Osteoblast (primary cell): ENCODE results near the gene CDH4. TPM values are rescaled to one million over a fixed set of nuclear protein-coding genes. Genes with fewer than 3 reads are reported as not detected.

Experiments used
- DNase-seq: peaks from one replicate; pipeline ENCODE4 v3.0.0; 2011; ENCODE audit warnings: low spot score, mixed read lengths; ENCODE audit not compliant: insufficient read length; ENCODE audit errors: missing footprints
- H2AFZ ChIP-seq: 2 replicates; pipeline ENCODE4 v1.6.0; 2011; ENCODE audit warnings: mild to moderate bottlenecking, low read length
- H3K27ac ChIP-seq: 2 replicates; pipeline ENCODE4 v1.5.1; 2011; ENCODE audit warnings: mild to moderate bottlenecking, low read depth, low read length, moderate library complexity
- H3K27me3 ChIP-seq: 2 replicates; pipeline ENCODE4 v1.6.0; 2012; ENCODE audit warnings: mild to moderate bottlenecking, control low read depth, inconsistent platforms, low read length, moderate library complexity; ENCODE audit not compliant: insufficient read depth
- H3K36me3 ChIP-seq: 2 replicates; pipeline ENCODE4 v1.5.1; 2011; ENCODE audit warnings: mild to moderate bottlenecking, low read length, control low read depth, moderate library complexity; ENCODE audit not compliant: insufficient read depth
- H3K4me1 ChIP-seq: 2 replicates; pipeline ENCODE4 v1.5.1; 2011; ENCODE audit warnings: mild to moderate bottlenecking, low read length, control low read depth, moderate library complexity; ENCODE audit not compliant: insufficient read depth
- H3K4me2 ChIP-seq: 2 replicates; pipeline ENCODE4 v1.6.0; 2011; ENCODE audit warnings: mild to moderate bottlenecking, low read length; ENCODE audit not compliant: insufficient read depth
- H3K4me3 ChIP-seq: fragments of 200-600 bp; sonication (generic); 3 replicates; pipeline ENCODE4 v1.5.1; 2012; ENCODE audit warnings: mild to moderate bottlenecking, low read length, inconsistent platforms; ENCODE audit not compliant: insufficient read depth
- H3K79me2 ChIP-seq: 2 replicates; pipeline ENCODE4 v1.6.0; 2012; ENCODE audit warnings: mild to moderate bottlenecking, low read length, control low read depth, inconsistent platforms; ENCODE audit not compliant: insufficient read depth
- H3K9me3 ChIP-seq: 2 replicates; pipeline ENCODE4 v1.5.1; 2011; ENCODE audit warnings: low read depth, low read length, control low read depth
- H4K20me1 ChIP-seq: 2 replicates; pipeline ENCODE4 v1.6.0; 2012; ENCODE audit warnings: mild to moderate bottlenecking, low read length, control low read depth; ENCODE audit not compliant: insufficient read depth
- CTCF ChIP-seq: IDR thresholded peaks from 2 replicates; pipeline ENCODE4 v1.5.1; 2011; ENCODE audit warnings: mild to moderate bottlenecking, low read depth, low read length, moderate library complexity; ENCODE audit errors: extremely low read depth
- total RNA-seq: library from RNA; depleted of rRNA; stranded (reverse); fragments of >200 nt; gene quantifications from 2 replicates; pipeline ENCODE4 v1.2.3, GENCODE V29; 2012

The CDH4 gene
- total RNA-seq, 1 donor: 1.1 TPM

- TF ChIP-seq CTCF: no peak
- Histone ChIP-seq H2AFZ (no peak overlapping the region), H3K9me3 (no peaks in the 10 kb centered on the region), H3K27me3 (no peaks in the 10 kb centered on the region), H3K27ac (no peak overlapping the region), H3K36me3 (no peaks in the 10 kb centered on the region), H3K4me3 (no peak overlapping the region), H3K4me1 (no peaks in the 10 kb centered on the region), H3K79me2 (no peaks in the 10 kb centered on the region), H4K20me1 (no peaks in the 10 kb centered on the region), H3K4me2 (no peak overlapping the region)
- peak; percentile 87 for DNase-seq
Observed at GRCh38 chr20:61768571-61769285, 516.7 kb downstream of the CDH4 start.

GRCh38 chr20:61769286-61769832 is 517.3 kb downstream of the CDH4 start:
- H3K27ac ChIP-seq: no peak overlapping the region
- no peaks in the 10 kb centered on the region for H3K9me3 ChIP-seq
- H2AFZ ChIP-seq: no peak overlapping the region
- DNase-seq: peak; percentile 72
- no peaks in the 10 kb centered on the region for H3K79me2 ChIP-seq
- no peaks in the 10 kb centered on the region for H3K4me1 ChIP-seq
- H3K36me3 ChIP-seq: no peaks in the 10 kb centered on the region
- H3K4me3 ChIP-seq: no peak overlapping the region
- no peaks in the 10 kb centered on the region for H3K27me3 ChIP-seq
- H4K20me1 ChIP-seq: no peaks in the 10 kb centered on the region
- no peak for TF ChIP-seq CTCF
- H3K4me2 ChIP-seq: no peak overlapping the region

- H3K9me3 ChIP-seq: no peaks in the 10 kb centered on the region
- H2AFZ ChIP-seq: no peak overlapping the region
- H3K36me3 ChIP-seq: no peaks in the 10 kb centered on the region
- H3K4me1 ChIP-seq: no peaks in the 10 kb centered on the region
- DNase-seq: peak; percentile 30
- no peaks in the 10 kb centered on the region for H4K20me1 ChIP-seq
- H3K4me3 ChIP-seq: no peak overlapping the region
- no peak for TF ChIP-seq CTCF
- no peaks in the 10 kb centered on the region for H3K27me3 ChIP-seq
- H3K4me2 ChIP-seq: no peak overlapping the region
- H3K79me2 ChIP-seq: no peaks in the 10 kb centered on the region
- no peak overlapping the region for H3K27ac ChIP-seq
Observed at GRCh38 chr20:61770113-61770585, 518.1 kb downstream of the CDH4 start.

- no peak for TF ChIP-seq CTCF
- Histone ChIP-seq H3K79me2 (no peaks in the 10 kb centered on the region), H3K4me3 (no peak overlapping the region), H2AFZ (no peak overlapping the region), H3K9me3 (no peaks in the 10 kb centered on the region), H3K4me2 (no peak overlapping the region), H3K27ac (no peak overlapping the region), H4K20me1 (no peaks in the 10 kb centered on the region), H3K36me3 (no peaks in the 10 kb centered on the region), H3K4me1 (no peaks in the 10 kb centered on the region), H3K27me3 (no peaks in the 10 kb centered on the region)
- peak; percentile 82 for DNase-seq
Observed at GRCh38 chr20:61771805-61772350, 519.8 kb downstream of the CDH4 start.
